Measurements from ENCODE around the gene AP1B1. TPM values are rescaled to one million over a fixed set of nuclear protein-coding genes. Genes with fewer than 3 reads are reported as not detected.

The AP1B1 gene
- polyA plus RNA-seq, 1 donor from 2014 or later = 43.8 TPM

- Histone ChIP-seq H4K20me1 (ENCODE audit: insufficient read depth) (no peaks in the 10 kb centered on the region), H3K9ac (ENCODE audit: low read length) (no peak overlapping the region), H3K4me2 (ENCODE audit: low read length) (no peak overlapping the region), H3K36me3 (ENCODE audit: insufficient read depth, low read length) (peaks cover 9% of the 10 kb centered on the region), H3F3A (ENCODE audit: insufficient read depth, low read length, poor library complexity, severe bottlenecking) (no peaks in the 10 kb centered on the region), H3K79me2 (replicated peaks; ENCODE audit: insufficient read depth, low read length) (no peaks in the 10 kb centered on the region), H3K27ac (ENCODE audit: low read length) (no peak overlapping the region), H3K9me3 (ENCODE audit: low read length) (no peaks in the 10 kb centered on the region), H3K9me2 (ENCODE audit: insufficient read depth, low read length) (no peaks in the 10 kb centered on the region), H3K4me3 (ENCODE audit: low read length) (no peak overlapping the region), H3K27me3 (ENCODE audit: insufficient read depth, low read depth, low read length) (no peaks in the 10 kb centered on the region), H2AFZ (ENCODE audit: low read depth, low read length) (no peak overlapping the region)
- TF ChIP-seq, protein P1, sequence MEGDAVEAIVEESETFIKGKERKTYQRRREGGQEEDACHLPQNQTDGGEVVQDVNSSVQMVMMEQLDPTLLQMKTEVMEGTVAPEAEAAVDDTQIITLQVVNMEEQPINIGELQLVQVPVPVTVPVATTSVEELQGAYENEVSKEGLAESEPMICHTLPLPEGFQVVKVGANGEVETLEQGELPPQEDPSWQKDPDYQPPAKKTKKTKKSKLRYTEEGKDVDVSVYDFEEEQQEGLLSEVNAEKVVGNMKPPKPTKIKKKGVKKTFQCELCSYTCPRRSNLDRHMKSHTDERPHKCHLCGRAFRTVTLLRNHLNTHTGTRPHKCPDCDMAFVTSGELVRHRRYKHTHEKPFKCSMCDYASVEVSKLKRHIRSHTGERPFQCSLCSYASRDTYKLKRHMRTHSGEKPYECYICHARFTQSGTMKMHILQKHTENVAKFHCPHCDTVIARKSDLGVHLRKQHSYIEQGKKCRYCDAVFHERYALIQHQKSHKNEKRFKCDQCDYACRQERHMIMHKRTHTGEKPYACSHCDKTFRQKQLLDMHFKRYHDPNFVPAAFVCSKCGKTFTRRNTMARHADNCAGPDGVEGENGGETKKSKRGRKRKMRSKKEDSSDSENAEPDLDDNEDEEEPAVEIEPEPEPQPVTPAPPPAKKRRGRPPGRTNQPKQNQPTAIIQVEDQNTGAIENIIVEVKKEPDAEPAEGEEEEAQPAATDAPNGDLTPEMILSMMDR (IDR thresholded peaks at IDR 0.05; ENCODE audit: poor library complexity, severe bottlenecking) = no peak
- TF ChIP-seq REST (IDR thresholded peaks at IDR 0.05; ENCODE audit: borderline replicate concordance) (no peak), EP300 (conservative IDR thresholded peaks at IDR 0.05; ENCODE audit: poor library complexity, severe bottlenecking) (no peak), RAD21 (conservative IDR thresholded peaks at IDR 0.05) (no peak), TAF1 (IDR thresholded peaks at IDR 0.05; ENCODE audit: low read depth) (no peak), POLR2AphosphoS5 (IDR thresholded peaks at IDR 0.05) (no peak), MXI1 (conservative IDR thresholded peaks at IDR 0.05; ENCODE audit: poor library complexity, severe bottlenecking) (no peak), SMC3 (conservative IDR thresholded peaks at IDR 0.05; ENCODE audit: poor library complexity) (no peak), EZH2 (IDR thresholded peaks at IDR 0.05; ENCODE audit: borderline replicate concordance, insufficient read depth, low read length, poor library complexity, severe bottlenecking) (no peak)
Observed at GRCh38 chr22:29351891-29352290, 36.5 kb downstream of the AP1B1 start.

- TF ChIP-seq POLR2AphosphoS5 (IDR thresholded peaks at IDR 0.05) = no peak
- no peak for TF ChIP-seq EZH2 (IDR thresholded peaks at IDR 0.05; ENCODE audit: borderline replicate concordance, insufficient read depth, low read length, poor library complexity, severe bottlenecking)
- H3K9ac ChIP-seq (ENCODE audit: low read length) = no peak overlapping the region
- no peak overlapping the region for H3K4me2 ChIP-seq (ENCODE audit: low read length)
- no peak overlapping the region for H2AFZ ChIP-seq (ENCODE audit: low read depth, low read length)
- no peaks in the 10 kb centered on the region for H4K20me1 ChIP-seq (ENCODE audit: insufficient read depth)
- H3K36me3 ChIP-seq (ENCODE audit: insufficient read depth, low read length) = peaks cover 9% of the 10 kb centered on the region
- no peak overlapping the region for H3K4me3 ChIP-seq (ENCODE audit: low read length)
- no peaks in the 10 kb centered on the region for H3F3A ChIP-seq (ENCODE audit: insufficient read depth, low read length, poor library complexity, severe bottlenecking)
- no peak overlapping the region for H3K27ac ChIP-seq (ENCODE audit: low read length)
- no peaks in the 10 kb centered on the region for H3K27me3 ChIP-seq (ENCODE audit: insufficient read depth, low read depth, low read length)
- H3K79me2 ChIP-seq (replicated peaks; ENCODE audit: insufficient read depth, low read length) = no peaks in the 10 kb centered on the region
- H3K9me3 ChIP-seq (ENCODE audit: low read length) = no peaks in the 10 kb centered on the region
- no peaks in the 10 kb centered on the region for H3K9me2 ChIP-seq (ENCODE audit: insufficient read depth, low read length)
Observed at GRCh38 chr22:29351042-29351441, 37.3 kb downstream of the AP1B1 start.

GRCh38 chr22:29348956-29349355 is 39.4 kb downstream of the AP1B1 start:
- H4K20me1 ChIP-seq (ENCODE audit: insufficient read depth) = no peaks in the 10 kb centered on the region
- H3K79me2 ChIP-seq (replicated peaks; ENCODE audit: insufficient read depth, low read length) = no peaks in the 10 kb centered on the region
- no peak overlapping the region for H2AFZ ChIP-seq (ENCODE audit: low read depth, low read length)
- H3K4me3 ChIP-seq (ENCODE audit: low read length) = no peak overlapping the region
- no peak overlapping the region for H3K9ac ChIP-seq (ENCODE audit: low read length)
- TF ChIP-seq REST (IDR thresholded peaks at IDR 0.05; ENCODE audit: borderline replicate concordance) = no peak
- no peak for TF ChIP-seq EZH2 (IDR thresholded peaks at IDR 0.05; ENCODE audit: borderline replicate concordance, insufficient read depth, low read length, poor library complexity, severe bottlenecking)
- no peak for TF ChIP-seq RAD21 (conservative IDR thresholded peaks at IDR 0.05)
- TF ChIP-seq TAF1 (IDR thresholded peaks at IDR 0.05; ENCODE audit: low read depth) = no peak
- TF ChIP-seq, protein P1 (IDR thresholded peaks at IDR 0.05; ENCODE audit: poor library complexity, severe bottlenecking) = no peak
- no peak for TF ChIP-seq MXI1 (conservative IDR thresholded peaks at IDR 0.05; ENCODE audit: poor library complexity, severe bottlenecking)
- no peak for TF ChIP-seq EP300 (conservative IDR thresholded peaks at IDR 0.05; ENCODE audit: poor library complexity, severe bottlenecking)
- no peak for TF ChIP-seq SMC3 (conservative IDR thresholded peaks at IDR 0.05; ENCODE audit: poor library complexity)
- no peak for TF ChIP-seq POLR2AphosphoS5 (IDR thresholded peaks at IDR 0.05)
- H3K9me3 ChIP-seq (ENCODE audit: low read length) = no peaks in the 10 kb centered on the region
- peaks cover 9% of the 10 kb centered on the region for H3K36me3 ChIP-seq (ENCODE audit: insufficient read depth, low read length)
- no peaks in the 10 kb centered on the region for H3K27me3 ChIP-seq (ENCODE audit: insufficient read depth, low read depth, low read length)
- no peak overlapping the region for H3K27ac ChIP-seq (ENCODE audit: low read length)
- H3K4me2 ChIP-seq (ENCODE audit: low read length) = no peak overlapping the region
- no peaks in the 10 kb centered on the region for H3K9me2 ChIP-seq (ENCODE audit: insufficient read depth, low read length)
- H3F3A ChIP-seq (ENCODE audit: insufficient read depth, low read length, poor library complexity, severe bottlenecking) = no peaks in the 10 kb centered on the region
